Liver (tissue), 3 donors: ENCODE results near the gene HARS2.

Source experiments
- EGR1 ChIP-seq, 2 donors: IDR thresholded peaks; 2 replicates each; pipeline ENCODE4 v1.6.1; 2016 to 2018; ENCODE audit warnings: antibody characterized with exemption in 2 of 2, low read depth in 2 of 2
- GABPA ChIP-seq, 2 donors: IDR thresholded peaks in 1 of 2; conservative IDR thresholded peaks in 1 of 2; 2 replicates each; pipeline ENCODE4 v1.6.1; 2016; ENCODE audit warnings: antibody characterized with exemption in 2 of 2, mild to moderate bottlenecking in 1 of 2, moderate library complexity in 1 of 2
- RAD21 ChIP-seq, 2 donors: IDR thresholded peaks; 2 replicates each; pipeline ENCODE4 v1.6.1; 2016; ENCODE audit warnings: antibody characterized with exemption in 2 of 2, mild to moderate bottlenecking in 2 of 2
- TAF1 ChIP-seq: conservative IDR thresholded peaks from 2 replicates; pipeline ENCODE4 v1.6.1; 2016; ENCODE audit warnings: antibody characterized with exemption, mild to moderate bottlenecking
- YY1 ChIP-seq: IDR thresholded peaks from 2 replicates; pipeline ENCODE4 v1.6.1; 2016; ENCODE audit warnings: antibody characterized with exemption, mild to moderate bottlenecking
- TF ChIP-seq, protein P1 (sequence below): fragments of 150-350 bp; IDR thresholded peaks from 2 replicates; pipeline ENCODE4 v1.5.1; 2017; ENCODE audit warnings: improper control_type of control experiment, low read depth, low read length; ENCODE audit not compliant: missing input control
- TF ChIP-seq, protein P2 (sequence below): IDR thresholded peaks from 2 replicates; pipeline ENCODE4 v1.6.1; 2016; ENCODE audit warnings: antibody characterized with exemption, mild to moderate bottlenecking
- TF ChIP-seq, protein P3 (sequence below): IDR thresholded peaks from 2 replicates; pipeline ENCODE4 v1.6.1; 2016; ENCODE audit warnings: antibody characterized with exemption
- donor health status: healthy.
- donor health status: healthy.

DNA sequence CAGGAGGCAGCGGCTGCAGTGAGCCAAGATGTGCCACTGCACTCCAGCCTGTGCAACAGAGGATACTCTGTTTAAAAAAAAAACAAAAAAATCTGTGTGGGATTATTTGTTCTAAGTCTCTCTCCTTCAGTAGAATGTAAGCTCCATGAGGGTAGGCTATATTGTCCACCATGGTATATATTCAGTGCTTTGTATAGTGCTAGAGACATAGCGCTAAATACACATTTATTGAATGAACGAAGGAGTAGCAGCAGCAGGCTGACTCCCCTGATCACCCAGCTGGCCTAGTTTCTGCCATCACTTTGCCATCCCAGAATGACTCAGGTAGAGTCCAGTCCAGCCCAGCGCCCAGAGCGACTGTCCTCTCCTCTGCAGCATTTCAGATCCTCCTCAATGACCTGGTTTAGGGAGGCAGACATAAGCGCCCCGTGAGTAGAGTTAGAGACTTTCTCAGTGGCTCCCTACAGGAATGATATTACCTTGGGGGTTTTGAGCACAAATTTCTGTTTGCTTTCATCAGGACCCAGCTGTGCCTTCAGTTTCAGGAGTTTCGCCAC is 801 bp upstream of the HARS2 start:
- TF ChIP-seq TAF1 (no peak), GABPA (IDR thresholded peaks at IDR 0.05 in 1 of 2, conservative IDR thresholded peaks at IDR 0.05 in 1 of 2) (no peak), EGR1 (IDR thresholded peaks at IDR 0.05; ENCODE audit: low read depth in 2 of 2) (no peak), RAD21 (IDR thresholded peaks at IDR 0.05) (no peak), YY1 (no peak)
- TF ChIP-seq, protein P1, sequence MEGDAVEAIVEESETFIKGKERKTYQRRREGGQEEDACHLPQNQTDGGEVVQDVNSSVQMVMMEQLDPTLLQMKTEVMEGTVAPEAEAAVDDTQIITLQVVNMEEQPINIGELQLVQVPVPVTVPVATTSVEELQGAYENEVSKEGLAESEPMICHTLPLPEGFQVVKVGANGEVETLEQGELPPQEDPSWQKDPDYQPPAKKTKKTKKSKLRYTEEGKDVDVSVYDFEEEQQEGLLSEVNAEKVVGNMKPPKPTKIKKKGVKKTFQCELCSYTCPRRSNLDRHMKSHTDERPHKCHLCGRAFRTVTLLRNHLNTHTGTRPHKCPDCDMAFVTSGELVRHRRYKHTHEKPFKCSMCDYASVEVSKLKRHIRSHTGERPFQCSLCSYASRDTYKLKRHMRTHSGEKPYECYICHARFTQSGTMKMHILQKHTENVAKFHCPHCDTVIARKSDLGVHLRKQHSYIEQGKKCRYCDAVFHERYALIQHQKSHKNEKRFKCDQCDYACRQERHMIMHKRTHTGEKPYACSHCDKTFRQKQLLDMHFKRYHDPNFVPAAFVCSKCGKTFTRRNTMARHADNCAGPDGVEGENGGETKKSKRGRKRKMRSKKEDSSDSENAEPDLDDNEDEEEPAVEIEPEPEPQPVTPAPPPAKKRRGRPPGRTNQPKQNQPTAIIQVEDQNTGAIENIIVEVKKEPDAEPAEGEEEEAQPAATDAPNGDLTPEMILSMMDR: no peak
- TF ChIP-seq, protein P2, sequence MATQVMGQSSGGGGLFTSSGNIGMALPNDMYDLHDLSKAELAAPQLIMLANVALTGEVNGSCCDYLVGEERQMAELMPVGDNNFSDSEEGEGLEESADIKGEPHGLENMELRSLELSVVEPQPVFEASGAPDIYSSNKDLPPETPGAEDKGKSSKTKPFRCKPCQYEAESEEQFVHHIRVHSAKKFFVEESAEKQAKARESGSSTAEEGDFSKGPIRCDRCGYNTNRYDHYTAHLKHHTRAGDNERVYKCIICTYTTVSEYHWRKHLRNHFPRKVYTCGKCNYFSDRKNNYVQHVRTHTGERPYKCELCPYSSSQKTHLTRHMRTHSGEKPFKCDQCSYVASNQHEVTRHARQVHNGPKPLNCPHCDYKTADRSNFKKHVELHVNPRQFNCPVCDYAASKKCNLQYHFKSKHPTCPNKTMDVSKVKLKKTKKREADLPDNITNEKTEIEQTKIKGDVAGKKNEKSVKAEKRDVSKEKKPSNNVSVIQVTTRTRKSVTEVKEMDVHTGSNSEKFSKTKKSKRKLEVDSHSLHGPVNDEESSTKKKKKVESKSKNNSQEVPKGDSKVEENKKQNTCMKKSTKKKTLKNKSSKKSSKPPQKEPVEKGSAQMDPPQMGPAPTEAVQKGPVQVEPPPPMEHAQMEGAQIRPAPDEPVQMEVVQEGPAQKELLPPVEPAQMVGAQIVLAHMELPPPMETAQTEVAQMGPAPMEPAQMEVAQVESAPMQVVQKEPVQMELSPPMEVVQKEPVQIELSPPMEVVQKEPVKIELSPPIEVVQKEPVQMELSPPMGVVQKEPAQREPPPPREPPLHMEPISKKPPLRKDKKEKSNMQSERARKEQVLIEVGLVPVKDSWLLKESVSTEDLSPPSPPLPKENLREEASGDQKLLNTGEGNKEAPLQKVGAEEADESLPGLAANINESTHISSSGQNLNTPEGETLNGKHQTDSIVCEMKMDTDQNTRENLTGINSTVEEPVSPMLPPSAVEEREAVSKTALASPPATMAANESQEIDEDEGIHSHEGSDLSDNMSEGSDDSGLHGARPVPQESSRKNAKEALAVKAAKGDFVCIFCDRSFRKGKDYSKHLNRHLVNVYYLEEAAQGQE: no peak
- TF ChIP-seq, protein P3, sequence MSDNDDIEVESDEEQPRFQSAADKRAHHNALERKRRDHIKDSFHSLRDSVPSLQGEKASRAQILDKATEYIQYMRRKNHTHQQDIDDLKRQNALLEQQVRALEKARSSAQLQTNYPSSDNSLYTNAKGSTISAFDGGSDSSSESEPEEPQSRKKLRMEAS: no peak
